GM21390 (cell line): ENCODE results near the gene CTDP1.
"Not testable (repeated sequence)": the region's sequence is repeated elsewhere in the genome, so short reads cannot be mapped to it uniquely, and the experiment has no call there.

Experiments used
- ATAC-seq: cut with Tn5 transposase; IDR thresholded peaks from one replicate; pipeline ENCODE4 v1.9.1; 2021; ENCODE audit not compliant: unreplicated experiment

Gene CTDP1

GRCh38 chr18:79723036-79723435, 43.4 kb downstream of the CTDP1 start:
- no peak for ATAC-seq

- ATAC-seq = no peak
These were observed 44.0 kb downstream of the CTDP1 start for GRCh38 chr18:79723628-79724027.

- no peak for ATAC-seq
These were observed 44.9 kb downstream of the CTDP1 start for GRCh38 chr18:79724299-79725080.

GRCh38 chr18:79725486-79725885, 45.9 kb downstream of the CTDP1 start:
- no peak for ATAC-seq

GRCh38 chr18:79726721-79727120, 47.1 kb downstream of the CTDP1 start:
- no peak for ATAC-seq

GRCh38 chr18:79727211-79727610, 47.6 kb downstream of the CTDP1 start:
- no peak for ATAC-seq

GRCh38 chr18:79728931-79729586, 49.5 kb downstream of the CTDP1 start:
- ATAC-seq = no peak

GRCh38 chr18:79729611-79730010, 50.0 kb downstream of the CTDP1 start:
- ATAC-seq = no peak

GRCh38 chr18:79730804-79731203, 51.2 kb downstream of the CTDP1 start:
- ATAC-seq = no peak

GRCh38 chr18:79731881-79732720, 52.5 kb downstream of the CTDP1 start:
- not testable (repeated sequence) for ATAC-seq

GRCh38 chr18:79732721-79733025, 53.1 kb downstream of the CTDP1 start:
- no peak for ATAC-seq

GRCh38 chr18:79733135-79733701, 53.6 kb downstream of the CTDP1 start:
- ATAC-seq = no peak

GRCh38 chr18:79733986-79734770, 54.6 kb downstream of the CTDP1 start:
- no peak for ATAC-seq

GRCh38 chr18:79735071-79735980, 55.7 kb downstream of the CTDP1 start:
- no peak for ATAC-seq

GRCh38 chr18:79736230-79736629, 56.6 kb downstream of the CTDP1 start:
- ATAC-seq = no peak

- no peak for ATAC-seq
These were observed 57.2 kb downstream of the CTDP1 start for GRCh38 chr18:79736846-79737245.

- ATAC-seq = no peak
These were observed 57.8 kb downstream of the CTDP1 start for GRCh38 chr18:79737426-79737825.

- no peak for ATAC-seq
These were observed 58.4 kb downstream of the CTDP1 start for GRCh38 chr18:79738041-79738461.

- ATAC-seq = no peak
These were observed 59.2 kb downstream of the CTDP1 start for GRCh38 chr18:79738581-79739439.
